ENCODE results near the gene UCP1.

GRCh38 chr4:140609548-140610425 is 41.0 kb upstream of the UCP1 start:
- TF ChIP-seq EZH2phosphoT487 (IDR thresholded peaks at IDR 0.05; ENCODE audit: borderline replicate concordance, low read length) (no peak), CTCF (IDR thresholded peaks at IDR 0.05; ENCODE audit: low read depth, low read length, poor library complexity, severe bottlenecking) (peak; percentile 56)

All from DOHH2 (cell line).